ENCODE data around the gene TM2D1.
"Not testable (repeated sequence)": the region's sequence is repeated elsewhere in the genome, so short reads cannot be mapped to it uniquely, and the experiment has no call there.

TM2D1 gene

DNA sequence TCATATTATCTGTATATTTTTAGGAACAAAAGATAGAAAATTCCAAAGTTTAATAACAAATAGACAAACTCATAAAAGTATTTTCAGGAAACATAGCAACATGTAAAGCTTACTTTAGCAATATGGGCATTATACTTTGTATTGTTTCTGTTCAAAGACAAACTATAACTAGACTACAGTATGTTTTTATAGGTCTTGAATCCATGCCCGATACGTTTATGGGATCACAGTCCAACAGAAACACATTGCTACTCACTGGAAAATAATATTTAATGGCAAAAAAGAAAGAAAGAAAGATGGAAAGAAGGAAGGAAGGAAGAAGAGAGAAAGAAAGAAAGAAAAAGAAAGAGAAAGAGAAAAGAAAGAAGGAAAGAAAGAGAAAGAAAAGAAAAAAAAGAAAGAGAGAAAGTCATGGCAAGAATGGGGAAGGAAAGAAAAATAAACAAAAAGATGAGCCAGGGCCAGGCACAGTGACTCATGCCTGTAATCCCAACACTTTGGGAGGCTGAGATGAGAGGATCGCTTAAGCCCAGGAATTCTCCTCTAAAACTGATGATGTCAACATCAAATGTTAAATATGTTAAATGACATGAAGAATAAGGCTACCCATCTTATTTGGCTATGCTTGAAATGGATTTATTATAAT, 32.7 kb downstream of the TM2D1 start:
- H3K4me1 Mint-ChIP-seq (ENCODE audit: low read depth), result peaks cover 4% of the 10 kb centered on the region
- no peak overlapping the region for H3K4me3 Mint-ChIP-seq
- no peaks in the 10 kb centered on the region for H3K9me3 Mint-ChIP-seq
- peaks cover 63% of the 10 kb centered on the region for H3K36me3 Mint-ChIP-seq (ENCODE audit: low read depth)
- DNase-seq, result no peak
- no peaks in the 10 kb centered on the region for H3K27me3 Mint-ChIP-seq
- H3K27ac Mint-ChIP-seq, result no peak overlapping the region

DNA sequence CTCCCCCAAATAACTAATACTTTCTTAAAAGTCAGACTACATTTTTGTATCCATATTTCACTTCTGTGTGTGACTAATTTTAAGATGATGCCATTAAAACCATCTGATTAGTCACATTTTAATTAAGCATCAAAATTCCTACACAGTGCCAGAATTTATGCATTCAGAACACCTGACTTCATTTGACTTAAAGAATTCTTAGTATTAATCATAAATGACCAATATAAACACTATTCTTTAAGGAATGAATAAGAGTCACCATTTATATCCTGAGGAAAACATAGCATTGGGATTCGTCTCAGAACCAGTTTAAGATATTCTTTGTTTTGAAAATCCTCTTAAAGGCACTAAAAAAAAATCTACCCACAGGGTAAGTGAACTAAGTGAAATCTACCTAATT, 37.0 kb downstream of the TM2D1 start:
- peaks cover 4% of the 10 kb centered on the region for H3K4me1 Mint-ChIP-seq (ENCODE audit: low read depth)
- no peaks in the 10 kb centered on the region for H3K9me3 Mint-ChIP-seq
- H3K27ac Mint-ChIP-seq, result no peak overlapping the region
- peaks cover 62% of the 10 kb centered on the region for H3K36me3 Mint-ChIP-seq (ENCODE audit: low read depth)
- no peak overlapping the region for H3K4me3 Mint-ChIP-seq
- no peak for DNase-seq
- no peaks in the 10 kb centered on the region for H3K27me3 Mint-ChIP-seq

DNA sequence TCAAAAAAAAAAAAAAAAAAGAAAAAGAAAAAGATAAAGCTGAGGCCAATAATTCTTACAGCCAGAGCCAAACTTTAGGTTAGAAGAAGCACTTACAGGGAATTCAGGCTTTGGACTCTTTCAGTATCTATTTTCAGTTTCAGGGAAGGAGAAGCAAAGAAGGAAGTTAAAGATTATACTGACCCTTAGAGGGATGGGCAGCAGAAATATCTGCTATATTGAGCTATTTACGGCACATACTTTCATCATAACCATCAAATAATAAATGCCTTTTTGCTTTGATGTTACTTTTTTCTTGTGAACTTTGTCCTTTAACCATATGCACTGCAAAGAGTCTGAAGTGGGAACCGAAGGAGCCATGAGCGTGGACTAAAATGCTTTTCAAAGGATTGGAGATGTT, 42.0 kb downstream of the TM2D1 start:
- H3K9me3 Mint-ChIP-seq, result no peaks in the 10 kb centered on the region
- peaks cover 6% of the 10 kb centered on the region for H3K4me1 Mint-ChIP-seq (ENCODE audit: low read depth)
- no peaks in the 10 kb centered on the region for H3K27me3 Mint-ChIP-seq
- DNase-seq, result no peak
- H3K36me3 Mint-ChIP-seq (ENCODE audit: low read depth), result peaks cover 78% of the 10 kb centered on the region
- H3K4me3 Mint-ChIP-seq, result no peak overlapping the region
- H3K27ac Mint-ChIP-seq, result no peak overlapping the region

DNA sequence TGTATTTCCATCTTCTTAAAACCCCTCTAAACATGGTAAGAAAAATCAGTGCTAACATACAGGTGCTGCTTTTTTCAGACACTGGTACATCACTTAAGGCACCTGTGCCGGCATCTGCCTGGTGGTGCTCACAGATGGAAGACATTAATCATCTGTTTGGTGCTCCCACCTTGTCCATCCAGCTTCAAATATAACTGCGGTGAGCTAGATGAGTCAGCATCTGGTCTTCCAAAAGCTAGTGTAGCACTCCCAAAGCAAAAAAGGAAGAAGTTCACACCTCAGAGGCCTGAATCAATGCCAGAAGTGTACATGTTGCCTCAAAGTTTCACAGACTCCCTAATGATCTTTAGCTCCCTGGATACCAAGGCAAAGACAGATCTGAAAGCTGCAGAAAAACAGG, 44.4 kb downstream of the TM2D1 start:
- Mint-ChIP-seq H3K36me3 (ENCODE audit: low read depth) (peaks cover 64% of the 10 kb centered on the region), H3K4me3 (no peak overlapping the region), H3K27ac (peak overlapping the region; percentile 47), H3K27me3 (no peaks in the 10 kb centered on the region), H3K4me1 (ENCODE audit: low read depth) (peaks cover 2% of the 10 kb centered on the region), H3K9me3 (no peaks in the 10 kb centered on the region)
- no peak for DNase-seq

DNA sequence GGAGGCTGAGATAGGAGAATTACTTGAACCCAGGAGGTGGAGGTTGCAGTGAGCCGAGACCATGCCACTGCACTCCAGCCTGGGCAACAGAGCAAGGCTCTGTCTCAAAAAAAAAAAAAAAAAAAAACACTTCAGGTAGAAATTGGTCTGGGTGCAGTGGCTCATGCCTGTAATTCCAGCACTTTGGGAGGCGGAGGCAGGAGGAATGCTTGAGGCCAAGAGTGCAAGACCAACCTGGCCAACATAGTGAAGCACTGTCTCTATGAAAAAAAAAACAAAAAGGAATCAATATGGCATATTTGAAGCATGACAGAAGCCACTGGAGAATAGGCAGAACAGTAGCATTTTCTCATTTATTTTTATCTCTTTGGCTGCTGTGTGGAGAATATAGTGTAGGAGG, 48.1 kb downstream of the TM2D1 start:
- H3K9me3 Mint-ChIP-seq; H3K27me3 Mint-ChIP-seq; DNase-seq; H3K4me1 Mint-ChIP-seq (ENCODE audit: low read depth); H3K4me3 Mint-ChIP-seq: not testable (repeated sequence)
- Mint-ChIP-seq H3K27ac (peak overlapping the region; percentile 13), H3K36me3 (ENCODE audit: low read depth) (peaks cover 39% of the 10 kb centered on the region)

DNA sequence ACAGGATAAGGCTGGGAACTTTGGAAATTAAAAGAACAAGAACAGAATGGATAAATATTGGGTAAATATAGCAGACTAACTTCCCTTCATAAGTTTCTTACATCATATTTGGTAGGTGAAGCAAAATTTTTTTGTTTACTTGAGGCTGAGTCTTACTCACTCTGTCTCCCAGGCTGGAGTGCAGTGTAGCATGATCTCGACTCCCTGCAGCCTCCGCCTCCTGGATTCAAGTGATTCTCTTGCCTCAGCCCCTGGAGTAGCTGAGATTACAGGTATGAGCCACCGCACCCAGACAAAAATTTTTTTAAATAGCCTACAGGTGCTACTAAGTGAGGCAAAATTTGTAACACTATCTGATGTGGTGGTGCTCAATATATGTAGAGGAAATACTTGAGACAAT, 50.7 kb downstream of the TM2D1 start:
- peaks cover 6% of the 10 kb centered on the region for H3K4me1 Mint-ChIP-seq (ENCODE audit: low read depth)
- no peaks in the 10 kb centered on the region for H3K27me3 Mint-ChIP-seq
- DNase-seq, result no peak
- peak overlapping the region; percentile 11 for H3K27ac Mint-ChIP-seq
- no peak overlapping the region for H3K4me3 Mint-ChIP-seq
- H3K9me3 Mint-ChIP-seq, result no peaks in the 10 kb centered on the region
- H3K36me3 Mint-ChIP-seq (ENCODE audit: low read depth), result peaks cover 14% of the 10 kb centered on the region

DNA sequence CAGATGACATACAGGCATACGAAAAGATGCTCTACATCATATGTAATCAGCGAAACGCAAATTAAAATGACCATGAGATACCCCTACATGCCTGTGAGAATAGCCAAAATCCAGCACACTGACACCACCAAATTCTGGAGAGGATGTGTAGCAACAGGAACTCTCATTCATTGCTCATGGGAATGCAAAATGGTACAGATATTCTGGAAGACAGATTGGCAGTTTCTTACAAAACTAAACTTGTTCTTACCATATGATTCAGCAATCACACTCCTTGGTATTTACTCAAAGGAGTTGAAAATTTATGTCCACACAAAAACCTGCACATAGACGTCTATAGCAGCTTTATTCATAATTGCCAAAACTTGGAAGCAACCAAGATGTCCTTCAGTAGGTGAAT, 52.6 kb downstream of the TM2D1 start:
- H3K36me3 Mint-ChIP-seq (ENCODE audit: low read depth), result peaks cover 3% of the 10 kb centered on the region
- H3K9me3 Mint-ChIP-seq, result no peaks in the 10 kb centered on the region
- no peak overlapping the region for H3K4me3 Mint-ChIP-seq
- H3K27me3 Mint-ChIP-seq, result no peaks in the 10 kb centered on the region
- no peak overlapping the region for H3K27ac Mint-ChIP-seq
- no peak for DNase-seq
- H3K4me1 Mint-ChIP-seq (ENCODE audit: low read depth), result peaks cover 6% of the 10 kb centered on the region

DNA sequence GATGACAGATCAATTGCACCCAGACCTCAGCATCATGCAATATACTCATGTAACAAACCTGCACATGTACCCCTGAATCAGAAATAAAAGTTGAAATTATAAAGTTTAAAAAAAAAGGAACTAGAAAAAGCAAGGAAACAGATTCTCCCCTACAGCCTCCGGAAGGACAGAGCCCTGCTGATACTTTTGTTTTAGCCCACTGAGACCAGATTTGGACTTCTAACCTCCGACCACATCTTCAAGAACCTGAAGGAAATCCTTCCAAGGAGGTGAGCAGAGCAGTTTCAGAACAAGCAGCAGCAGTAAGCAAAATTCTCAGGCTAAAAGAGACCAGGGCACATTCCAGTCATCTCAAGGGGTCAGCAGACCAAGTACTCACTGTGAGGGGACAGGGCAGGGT, 54.5 kb downstream of the TM2D1 start:
- H3K9me3 Mint-ChIP-seq, result no peaks in the 10 kb centered on the region
- no peak overlapping the region for H3K4me3 Mint-ChIP-seq
- peaks cover 6% of the 10 kb centered on the region for H3K4me1 Mint-ChIP-seq (ENCODE audit: low read depth)
- H3K27me3 Mint-ChIP-seq, result no peaks in the 10 kb centered on the region
- no peak overlapping the region for H3K27ac Mint-ChIP-seq
- H3K36me3 Mint-ChIP-seq (ENCODE audit: low read depth), result no peaks in the 10 kb centered on the region
- no peak for DNase-seq

DNA sequence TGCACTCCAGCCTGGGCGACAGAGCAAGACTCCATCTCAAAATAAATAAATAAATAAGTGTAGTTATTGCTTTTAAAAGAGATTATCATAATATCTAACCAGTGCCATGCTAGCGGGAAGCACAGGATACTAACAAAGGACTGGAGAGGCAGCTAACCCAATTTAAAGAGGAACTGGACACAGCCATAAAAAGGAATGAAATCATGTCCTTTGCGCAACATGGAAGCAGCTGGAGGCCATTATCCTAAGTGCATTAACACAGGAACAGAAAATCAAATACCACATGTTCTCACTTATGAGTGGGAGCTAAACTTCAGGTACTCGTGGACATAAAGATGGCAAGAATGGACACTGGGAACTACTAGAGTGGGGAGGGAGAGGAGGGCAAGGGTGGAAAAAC, 54.9 kb downstream of the TM2D1 start:
- Mint-ChIP-seq H3K9me3 (no peaks in the 10 kb centered on the region), H3K4me3 (no peak overlapping the region), H3K27ac (no peak overlapping the region), H3K4me1 (ENCODE audit: low read depth) (peaks cover 6% of the 10 kb centered on the region), H3K36me3 (ENCODE audit: low read depth) (no peaks in the 10 kb centered on the region), H3K27me3 (no peaks in the 10 kb centered on the region)
- no peak for DNase-seq

DNA sequence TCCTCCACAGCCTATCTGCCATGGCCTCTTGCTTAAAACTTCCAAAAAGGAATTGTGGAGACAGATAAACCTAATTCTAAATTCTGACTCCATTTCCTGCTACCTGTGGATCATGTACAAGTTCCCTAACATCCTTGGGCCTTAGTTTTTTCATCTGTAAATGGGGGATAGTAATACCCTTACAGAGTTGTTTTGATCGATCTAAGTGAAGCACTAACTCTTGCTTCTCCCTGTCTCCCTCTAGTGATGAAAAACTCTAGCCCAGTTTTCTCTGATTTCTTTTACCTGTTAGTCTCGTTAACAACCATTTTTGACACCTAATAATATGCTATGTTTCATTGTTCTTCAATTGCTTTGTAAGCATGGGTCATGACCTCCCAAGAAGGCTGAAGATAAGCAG, 65.9 kb downstream of the TM2D1 start:
- Mint-ChIP-seq H3K4me3 (no peak overlapping the region), H3K4me1 (ENCODE audit: low read depth) (no peaks in the 10 kb centered on the region), H3K36me3 (ENCODE audit: low read depth) (no peaks in the 10 kb centered on the region), H3K27me3 (no peaks in the 10 kb centered on the region), H3K9me3 (no peaks in the 10 kb centered on the region), H3K27ac (no peak overlapping the region)
- DNase-seq, result no peak

DNA sequence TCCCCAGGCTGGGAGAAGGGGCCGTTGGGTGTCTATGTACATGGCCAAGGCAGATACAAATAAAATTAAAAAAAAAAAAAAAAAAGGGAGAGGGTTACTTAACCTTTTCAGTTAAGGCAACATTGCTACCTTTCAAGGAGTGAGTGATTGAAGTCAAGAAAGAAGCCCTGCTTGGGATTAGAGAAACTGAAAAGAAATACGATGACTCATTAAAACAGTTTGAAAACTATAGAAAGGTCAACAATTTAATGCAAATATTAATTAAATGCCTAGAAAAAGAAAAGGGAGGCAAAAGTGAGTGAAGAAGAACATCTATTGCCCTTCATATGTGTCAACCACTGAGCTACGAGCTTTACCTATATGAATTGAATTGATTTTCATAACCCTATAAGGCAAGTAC, 69.5 kb downstream of the TM2D1 start:
- no peaks in the 10 kb centered on the region for H3K27me3 Mint-ChIP-seq
- no peaks in the 10 kb centered on the region for H3K36me3 Mint-ChIP-seq (ENCODE audit: low read depth)
- H3K4me1 Mint-ChIP-seq (ENCODE audit: low read depth), result no peaks in the 10 kb centered on the region
- no peak overlapping the region for H3K4me3 Mint-ChIP-seq
- H3K27ac Mint-ChIP-seq, result no peak overlapping the region
- DNase-seq, result no peak
- no peaks in the 10 kb centered on the region for H3K9me3 Mint-ChIP-seq

DNA sequence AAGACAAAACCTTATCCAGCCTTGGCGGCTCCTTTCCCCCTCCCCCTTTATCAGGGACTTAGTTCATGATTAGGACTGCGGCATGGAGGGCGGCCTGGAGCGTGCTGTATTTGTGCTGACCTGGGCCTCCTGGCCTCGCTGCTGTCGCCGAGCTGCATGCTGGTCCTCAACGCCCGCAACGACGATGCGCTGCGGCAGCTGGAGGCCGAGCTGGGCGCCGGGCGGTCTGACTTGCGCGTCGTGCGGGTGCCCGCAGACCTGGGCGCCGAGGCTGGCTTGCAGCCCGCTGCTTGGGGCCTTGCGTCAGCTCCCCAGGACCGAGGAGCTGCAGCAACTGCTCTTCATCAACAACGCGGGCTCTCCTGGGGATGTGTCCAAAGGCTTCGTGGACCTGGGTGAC, 70.9 kb downstream of the TM2D1 start:
- H3K9me3 Mint-ChIP-seq, result no peaks in the 10 kb centered on the region
- H3K36me3 Mint-ChIP-seq (ENCODE audit: low read depth), result no peaks in the 10 kb centered on the region
- H3K27ac Mint-ChIP-seq, result no peak overlapping the region
- H3K4me3 Mint-ChIP-seq, result no peak overlapping the region
- DNase-seq, result no peak
- no peaks in the 10 kb centered on the region for H3K4me1 Mint-ChIP-seq (ENCODE audit: low read depth)
- no peaks in the 10 kb centered on the region for H3K27me3 Mint-ChIP-seq

DNA sequence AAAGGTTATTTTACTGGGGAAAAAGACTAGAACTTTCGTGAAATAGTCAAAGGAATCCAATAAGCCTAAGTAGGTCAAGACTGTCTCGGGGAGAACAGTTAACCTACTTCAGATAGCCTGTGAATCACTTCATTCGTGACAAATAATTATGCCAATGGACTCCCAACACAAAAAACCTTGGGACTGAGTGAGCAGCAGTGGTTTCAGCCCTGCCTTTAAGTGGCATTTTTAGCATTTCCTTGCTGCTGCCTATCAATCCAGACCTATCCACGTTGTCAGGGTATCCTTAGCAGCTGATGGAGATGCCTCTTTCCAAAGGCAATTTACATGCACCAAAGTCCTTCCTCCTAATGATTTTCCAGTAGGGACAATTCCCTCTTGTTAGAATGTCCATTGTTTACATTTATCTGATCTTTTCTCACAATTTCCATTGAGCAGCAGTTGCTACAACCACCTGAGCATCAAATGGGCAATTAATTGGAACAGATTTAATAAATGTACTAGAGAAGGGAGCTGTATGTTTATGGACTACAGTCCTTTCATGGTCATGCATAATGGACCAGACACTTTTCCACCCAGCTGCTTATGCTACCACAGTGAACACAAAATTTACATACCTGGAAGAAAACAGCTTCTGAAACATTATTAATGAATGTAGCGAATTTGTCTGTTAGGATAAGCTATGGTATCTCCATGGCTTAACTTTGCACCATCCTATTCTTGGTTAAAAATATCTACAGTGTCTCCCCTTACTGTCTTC, 75.8 kb downstream of the TM2D1 start:
- Mint-ChIP-seq H3K27ac (no peak overlapping the region), H3K4me3 (no peak overlapping the region), H3K4me1 (ENCODE audit: low read depth) (no peaks in the 10 kb centered on the region), H3K9me3 (no peaks in the 10 kb centered on the region), H3K36me3 (ENCODE audit: low read depth) (no peaks in the 10 kb centered on the region), H3K27me3 (no peaks in the 10 kb centered on the region)
- DNase-seq, result no peak

DNA sequence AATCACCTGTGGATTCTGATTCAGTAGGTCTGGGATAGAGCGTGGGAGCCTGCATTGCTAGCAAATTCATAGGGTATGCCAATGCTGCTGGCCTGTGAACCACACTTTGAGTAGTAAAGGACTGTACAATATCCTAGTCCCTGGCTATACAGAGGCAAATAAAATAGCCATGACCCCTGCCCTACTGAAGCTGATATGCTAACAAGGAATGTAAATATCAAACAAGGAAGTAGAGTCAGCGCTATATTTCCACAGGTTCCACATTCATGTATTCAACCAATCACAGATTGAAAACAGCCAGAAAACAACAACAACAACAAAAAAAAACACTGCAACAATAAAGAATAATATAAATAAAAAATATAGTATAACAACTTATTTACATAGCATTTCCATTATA, 77.8 kb downstream of the TM2D1 start:
- no peak overlapping the region for H3K4me3 Mint-ChIP-seq
- DNase-seq, result no peak
- H3K27me3 Mint-ChIP-seq, result no peaks in the 10 kb centered on the region
- H3K27ac Mint-ChIP-seq, result no peak overlapping the region
- no peaks in the 10 kb centered on the region for H3K9me3 Mint-ChIP-seq
- H3K36me3 Mint-ChIP-seq (ENCODE audit: low read depth), result no peaks in the 10 kb centered on the region
- H3K4me1 Mint-ChIP-seq (ENCODE audit: low read depth), result no peaks in the 10 kb centered on the region

DNA sequence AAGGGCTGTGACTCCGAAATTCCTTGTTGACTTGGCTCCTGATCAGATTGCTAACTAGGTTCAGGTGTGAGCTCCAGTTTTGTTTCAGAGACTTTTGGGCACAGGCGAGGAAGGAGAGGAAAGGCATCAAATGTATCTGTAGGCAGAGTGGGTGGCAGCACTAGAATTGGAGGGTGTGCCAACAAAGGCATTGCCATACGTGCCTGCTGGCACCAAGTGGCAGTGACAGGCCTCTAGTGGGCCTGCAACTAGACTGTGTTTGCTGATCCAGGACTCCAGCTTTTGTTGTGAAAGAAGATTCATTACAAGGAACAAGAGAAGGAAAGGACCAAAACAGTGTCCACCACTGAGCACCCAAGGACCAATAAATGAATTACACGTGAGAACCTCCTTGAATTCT, 79.5 kb downstream of the TM2D1 start:
- no peak for DNase-seq
- peaks cover 12% of the 10 kb centered on the region for H3K4me1 Mint-ChIP-seq (ENCODE audit: low read depth)
- no peak overlapping the region for H3K4me3 Mint-ChIP-seq
- H3K36me3 Mint-ChIP-seq (ENCODE audit: low read depth), result no peaks in the 10 kb centered on the region
- H3K27me3 Mint-ChIP-seq, result no peaks in the 10 kb centered on the region
- no peaks in the 10 kb centered on the region for H3K9me3 Mint-ChIP-seq
- no peak overlapping the region for H3K27ac Mint-ChIP-seq

Data from activated T-cell treated with anti-CD3 and anti-CD28 coated beads, Interleukin-2, amount 50 U/mL, for 24 hours (primary cell).